Measurements from ENCODE around the gene SORCS2.

Gene SORCS2

GRCh38 chr4:7612311-7612897 lies 420.1 kb downstream of the SORCS2 start:
- TF ChIP-seq CTCF (IDR thresholded peaks at IDR 0.05; ENCODE audit: extremely low read depth, insufficient read depth, missing control alignments), result no peak
- DNase-seq (ENCODE audit: low spot score), result no peak
- in situ Hi-C loops (cut with MboI; ENCODE audit: low pct_unique_long_range_greater_than_20kb, low sequenced_read_pairs, unreplicated experiment), result no loop called here

- DNase-seq (ENCODE audit: low spot score), result no peak
- in situ Hi-C loops (cut with MboI; ENCODE audit: low pct_unique_long_range_greater_than_20kb, low sequenced_read_pairs, unreplicated experiment), result no loop called here
- TF ChIP-seq CTCF (IDR thresholded peaks at IDR 0.05; ENCODE audit: extremely low read depth, insufficient read depth, missing control alignments), result no peak
These were observed 422.1 kb downstream of the SORCS2 start for GRCh38 chr4:7614350-7614949.

- TF ChIP-seq CTCF (IDR thresholded peaks at IDR 0.05; ENCODE audit: extremely low read depth, insufficient read depth, missing control alignments), result no peak
- in situ Hi-C loops (cut with MboI; ENCODE audit: low pct_unique_long_range_greater_than_20kb, low sequenced_read_pairs, unreplicated experiment), result no loop called here
- DNase-seq (ENCODE audit: low spot score), result no peak
These were observed 423.9 kb downstream of the SORCS2 start for GRCh38 chr4:7616193-7616592.

- in situ Hi-C loops (cut with MboI; ENCODE audit: low pct_unique_long_range_greater_than_20kb, low sequenced_read_pairs, unreplicated experiment), result no loop called here
- DNase-seq (ENCODE audit: low spot score), result no peak
- no peak for TF ChIP-seq CTCF (IDR thresholded peaks at IDR 0.05; ENCODE audit: extremely low read depth, insufficient read depth, missing control alignments)
These were observed 426.0 kb downstream of the SORCS2 start for GRCh38 chr4:7618361-7618760.

- no peak for TF ChIP-seq CTCF (IDR thresholded peaks at IDR 0.05; ENCODE audit: extremely low read depth, insufficient read depth, missing control alignments)
- no peak for DNase-seq (ENCODE audit: low spot score)
- in situ Hi-C loops (cut with MboI; ENCODE audit: low pct_unique_long_range_greater_than_20kb, low sequenced_read_pairs, unreplicated experiment), result no loop called here
These were observed 427.9 kb downstream of the SORCS2 start for GRCh38 chr4:7620086-7620813.

- TF ChIP-seq CTCF (IDR thresholded peaks at IDR 0.05; ENCODE audit: extremely low read depth, insufficient read depth, missing control alignments), result no peak
- in situ Hi-C loops (cut with MboI; ENCODE audit: low pct_unique_long_range_greater_than_20kb, low sequenced_read_pairs, unreplicated experiment), result no loop called here
- no peak for DNase-seq (ENCODE audit: low spot score)
These were observed 428.5 kb downstream of the SORCS2 start for GRCh38 chr4:7620814-7621176.
